Measurements from ENCODE around the gene FADS6.

DNA sequence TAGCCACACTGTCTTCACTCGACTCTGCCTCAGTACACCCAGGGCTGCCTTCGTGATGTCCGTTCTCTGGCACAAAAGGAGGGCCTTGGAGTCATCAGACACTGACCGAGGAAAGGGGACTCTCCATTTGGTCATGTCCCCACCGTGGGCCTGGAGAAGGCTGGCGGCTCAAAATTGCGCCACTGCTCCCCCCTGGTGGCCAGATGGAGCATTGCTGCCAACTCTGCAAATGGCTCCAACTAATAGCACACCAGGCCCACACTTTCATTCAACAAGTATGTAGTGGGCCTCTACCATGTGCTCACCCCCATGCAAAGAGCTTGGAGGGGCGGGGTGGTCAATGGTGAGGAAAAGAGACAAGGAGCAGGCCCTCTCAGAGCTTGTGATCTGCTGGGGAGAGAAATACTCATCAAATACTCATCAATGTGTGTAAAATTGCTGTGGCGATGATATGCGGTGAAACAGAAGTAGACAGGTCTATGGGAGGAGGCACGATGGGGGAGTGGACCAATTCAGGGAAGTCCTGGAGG, 28.5 kb downstream of the FADS6 start:
- no peak for TF ChIP-seq SIN3A (IDR thresholded peaks at IDR 0.05; ENCODE audit: borderline replicate concordance, insufficient read depth, low read depth, low read length)
- TF ChIP-seq, protein P1, sequence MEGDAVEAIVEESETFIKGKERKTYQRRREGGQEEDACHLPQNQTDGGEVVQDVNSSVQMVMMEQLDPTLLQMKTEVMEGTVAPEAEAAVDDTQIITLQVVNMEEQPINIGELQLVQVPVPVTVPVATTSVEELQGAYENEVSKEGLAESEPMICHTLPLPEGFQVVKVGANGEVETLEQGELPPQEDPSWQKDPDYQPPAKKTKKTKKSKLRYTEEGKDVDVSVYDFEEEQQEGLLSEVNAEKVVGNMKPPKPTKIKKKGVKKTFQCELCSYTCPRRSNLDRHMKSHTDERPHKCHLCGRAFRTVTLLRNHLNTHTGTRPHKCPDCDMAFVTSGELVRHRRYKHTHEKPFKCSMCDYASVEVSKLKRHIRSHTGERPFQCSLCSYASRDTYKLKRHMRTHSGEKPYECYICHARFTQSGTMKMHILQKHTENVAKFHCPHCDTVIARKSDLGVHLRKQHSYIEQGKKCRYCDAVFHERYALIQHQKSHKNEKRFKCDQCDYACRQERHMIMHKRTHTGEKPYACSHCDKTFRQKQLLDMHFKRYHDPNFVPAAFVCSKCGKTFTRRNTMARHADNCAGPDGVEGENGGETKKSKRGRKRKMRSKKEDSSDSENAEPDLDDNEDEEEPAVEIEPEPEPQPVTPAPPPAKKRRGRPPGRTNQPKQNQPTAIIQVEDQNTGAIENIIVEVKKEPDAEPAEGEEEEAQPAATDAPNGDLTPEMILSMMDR (IDR thresholded peaks at IDR 0.05): peak; percentile 98

Measured in Panc1 (cell line).